GM18520 (cell line): ENCODE measurements around the gene GPR183.
"Not testable (repeated sequence)": the region's sequence is repeated elsewhere in the genome, so short reads cannot be mapped to it uniquely, and the experiment has no call there.

Source experiments
- ATAC-seq: cut with Tn5 transposase; IDR thresholded peaks from one replicate; pipeline ENCODE4 v1.9.1; 2021; ENCODE audit not compliant: unreplicated experiment

Gene GPR183

DNA sequence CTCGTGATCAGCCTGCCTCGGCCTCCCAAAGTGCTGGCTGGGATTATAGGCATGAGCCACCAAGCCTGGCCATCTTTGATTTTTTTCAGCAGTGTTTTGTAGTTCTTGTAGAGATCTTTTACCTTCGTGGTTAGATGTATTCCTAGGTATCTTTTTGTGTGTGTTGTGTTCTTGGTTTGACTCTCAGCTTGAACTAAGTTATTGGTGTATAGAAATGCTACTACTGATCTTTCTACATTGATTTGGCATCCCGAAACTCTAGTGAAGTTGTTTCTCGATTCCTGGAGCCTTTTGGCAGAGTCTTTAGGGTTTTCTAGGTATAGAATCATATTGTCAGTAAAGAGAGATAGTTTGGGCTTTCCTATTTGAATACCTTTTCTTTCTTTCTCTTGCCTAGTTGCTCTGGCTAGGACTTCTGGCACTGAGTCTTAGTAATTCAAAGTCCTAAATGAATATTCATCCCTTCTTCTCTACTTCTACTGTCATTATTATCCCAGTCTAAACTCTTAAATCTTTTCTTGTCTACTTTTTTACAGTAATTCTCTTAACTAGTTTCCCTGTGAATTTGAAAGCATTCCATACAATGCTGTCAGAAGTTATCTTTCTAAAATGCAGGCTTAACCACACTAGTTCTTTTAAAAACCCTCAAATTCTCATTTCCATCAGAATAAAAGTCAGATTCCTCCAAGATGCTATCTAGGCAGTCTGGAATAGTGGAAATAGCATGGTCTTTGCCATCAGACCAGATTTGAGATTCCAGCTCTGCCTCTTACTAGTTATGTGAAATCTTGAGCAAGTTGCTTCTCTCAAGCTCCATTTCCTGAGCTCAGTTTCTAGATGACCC, 56.0 kb downstream of the GPR183 start:
- no peak for ATAC-seq

- ATAC-seq, result not testable (repeated sequence)
Observed at GRCh38 chr13:99249606-99250005, 57.6 kb downstream of the GPR183 start.

- not testable (repeated sequence) for ATAC-seq
Observed at GRCh38 chr13:99249178-99249577, 58.0 kb downstream of the GPR183 start.

DNA sequence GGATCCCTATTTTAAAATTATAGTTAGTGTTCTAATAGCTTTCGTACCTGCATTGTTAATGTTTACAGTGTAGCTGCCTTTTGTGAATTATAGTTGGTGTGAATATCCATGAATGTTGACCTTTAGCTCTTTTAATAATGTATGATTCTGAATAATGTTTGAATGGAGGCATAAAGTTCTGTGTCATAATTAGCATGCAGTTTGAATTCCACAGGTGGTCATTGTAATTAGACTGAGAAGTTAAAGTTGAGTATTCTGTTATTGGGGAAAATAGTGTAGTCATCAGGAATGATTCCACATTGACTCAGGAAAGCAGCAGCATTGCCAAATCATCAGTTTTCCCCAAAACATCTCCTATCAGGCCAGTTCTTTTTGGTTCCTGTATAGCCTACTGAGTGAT, 61.1 kb downstream of the GPR183 start:
- no peak for ATAC-seq
